GM04503 (cell line): Measurements from ENCODE around the gene IGF2BP1.
A peak's percentile ranks its signal among the peaks of the same experiment; 100 is the strongest.
"Not testable (repeated sequence)": the region's sequence is repeated elsewhere in the genome, so short reads cannot be mapped to it uniquely, and the experiment has no call there.

Experiments used
- DNase-seq: peaks from one replicate; pipeline ENCODE4 v3.0.0-alpha.2; 2012; ENCODE audit warnings: low read depth

IGF2BP1 gene

GRCh38 chr17:49054342-49055092 is 57.3 kb downstream of the IGF2BP1 start:
- no peak for DNase-seq

GRCh38 chr17:49055181-49055927 is 58.2 kb downstream of the IGF2BP1 start:
- DNase-seq: no peak

- DNase-seq: no peak
These were observed 64.3 kb downstream of the IGF2BP1 start for GRCh38 chr17:49061524-49061943.

GRCh38 chr17:49063652-49064051 is 66.5 kb downstream of the IGF2BP1 start:
- no peak for DNase-seq

- no peak for DNase-seq
These were observed 70.0 kb downstream of the IGF2BP1 start for GRCh38 chr17:49067163-49067562.

GRCh38 chr17:49069585-49070273 is 72.5 kb downstream of the IGF2BP1 start:
- DNase-seq: no peak

- no peak for DNase-seq
These were observed 73.9 kb downstream of the IGF2BP1 start for GRCh38 chr17:49071106-49071505.

- DNase-seq: no peak
These were observed 77.8 kb downstream of the IGF2BP1 start for GRCh38 chr17:49074851-49075540.

- peak; percentile 62 for DNase-seq
These were observed 79.6 kb downstream of the IGF2BP1 start for GRCh38 chr17:49076573-49077384.

GRCh38 chr17:49078248-49078647 is 81.1 kb downstream of the IGF2BP1 start:
- no peak for DNase-seq

- DNase-seq: no peak
These were observed 82.9 kb downstream of the IGF2BP1 start for GRCh38 chr17:49079840-49080663.

- DNase-seq: no peak
These were observed 85.0 kb downstream of the IGF2BP1 start for GRCh38 chr17:49082231-49082630.

- DNase-seq: not testable (repeated sequence)
These were observed 87.9 kb downstream of the IGF2BP1 start for GRCh38 chr17:49085046-49085445.

- DNase-seq: no peak
These were observed 88.6 kb downstream of the IGF2BP1 start for GRCh38 chr17:49085565-49086315.

- DNase-seq: no peak
These were observed 89.1 kb downstream of the IGF2BP1 start for GRCh38 chr17:49086316-49086605.

- DNase-seq: no peak
These were observed 89.5 kb downstream of the IGF2BP1 start for GRCh38 chr17:49086649-49087048.

- DNase-seq: no peak
These were observed 91.9 kb downstream of the IGF2BP1 start for GRCh38 chr17:49089094-49089493.

- no peak for DNase-seq
These were observed 93.9 kb downstream of the IGF2BP1 start for GRCh38 chr17:49090878-49091594.

GRCh38 chr17:49093131-49093530 is 95.9 kb downstream of the IGF2BP1 start:
- no peak for DNase-seq
